HEK293 (cell line): ENCODE data around the gene AMOTL2.

ENCODE experiments used
- CTCF ChIA-PET: fragments of 350-600 bp; formaldehyde crosslinking; extraction: SDS; loops from one replicate; lab custom pipeline; 2021; ENCODE audit warnings: antibody characterized with exemption; lab: Yijun Ruan, JAX
- POLR2A ChIA-PET: fragments of 300-600 bp; formaldehyde crosslinking; extraction: SDS; loops from one replicate; lab custom pipeline; 2020; ENCODE audit warnings: antibody characterized with exemption, inconsistent platforms; lab: Yijun Ruan, JAX
- H3K27ac ChIP-seq: fragments of 200-500 bp; sonication (Bioruptor generic); 2 replicates; pipeline ENCODE4 v1.5.1; 2014; ENCODE audit warnings: low read depth, low read length, control low read depth, inconsistent platforms; ENCODE audit errors: extremely low read depth
- H3K36me3 ChIP-seq, 2 experiments: fragments of 200-500 bp in 1 of 2; sonication (Bioruptor generic) in 1 of 2; 1 replicate in 1 of 2; 2 replicates in 1 of 2; pipeline ENCODE4 v1.5.1; 2014 to 2017; ENCODE audit warnings: inconsistent platforms in 2 of 2, low read length in 2 of 2; ENCODE audit not compliant: control insufficient read depth in 2 of 2, insufficient read depth in 1 of 2
- H3K4me1 ChIP-seq: fragments of 200-500 bp; sonication (Bioruptor generic); 2 replicates; pipeline ENCODE4 v1.5.1; 2014; ENCODE audit warnings: mild to moderate bottlenecking, low read length, inconsistent platforms; ENCODE audit not compliant: control insufficient read depth, insufficient read depth
- H3K4me3 ChIP-seq: 2 replicates; pipeline ENCODE4 v1.5.1; 2011; ENCODE audit warnings: low read depth, mild to moderate bottlenecking, control low read depth, low read length, moderate library complexity
- H3K9me3 ChIP-seq: fragments of 200-500 bp; sonication (Bioruptor generic); 2 replicates; pipeline ENCODE4 v1.5.1; 2014; ENCODE audit warnings: low read depth, low read length, inconsistent platforms; ENCODE audit not compliant: control insufficient read depth, insufficient read depth
- FEZF1 ChIP-seq: fragments of 450-650 bp; formaldehyde crosslinking; IDR thresholded peaks from 2 replicates; pipeline ENCODE4 v1.5.1; 2016; ENCODE audit warnings: missing biosample characterization, missing genetic modification characterization
- GFI1B ChIP-seq: fragments of 450-650 bp; formaldehyde crosslinking; IDR thresholded peaks from 2 replicates; pipeline ENCODE4 v1.5.1; 2016; ENCODE audit warnings: missing biosample characterization, missing genetic modification characterization
- HOXA7 ChIP-seq: sonication (generic); formaldehyde crosslinking; IDR thresholded peaks from 2 replicates; pipeline ENCODE4 v1.8.1; 2022; ENCODE audit warnings: missing genetic modification reagents, borderline replicate concordance
- MZF1 ChIP-seq: fragments of 450-650 bp; formaldehyde crosslinking; IDR thresholded peaks from 2 replicates; pipeline ENCODE4 v1.5.1; 2017; ENCODE audit warnings: missing biosample characterization, missing genetic modification characterization, borderline replicate concordance
- PRDM2 ChIP-seq: fragments of 450-650 bp; formaldehyde crosslinking; IDR thresholded peaks from 2 replicates; pipeline ENCODE4 v1.5.1; 2016; ENCODE audit warnings: missing biosample characterization, missing genetic modification characterization, borderline replicate concordance
- SALL2 ChIP-seq: fragments of 450-650 bp; formaldehyde crosslinking; IDR thresholded peaks from 2 replicates; pipeline ENCODE4 v1.5.0; 2017; ENCODE audit warnings: missing biosample characterization, mild to moderate bottlenecking, missing genetic modification characterization, borderline replicate concordance
- ZBTB21 ChIP-seq: fragments of 450-650 bp; formaldehyde crosslinking; IDR thresholded peaks from 2 replicates; pipeline ENCODE4 v1.5.1; 2017; ENCODE audit warnings: missing biosample characterization, missing genetic modification characterization
- ZBTB8A ChIP-seq: fragments of 450-650 bp; formaldehyde crosslinking; IDR thresholded peaks from 2 replicates; pipeline ENCODE4 v1.5.1; 2016; ENCODE audit warnings: missing biosample characterization, missing genetic modification characterization
- ZNF10 ChIP-seq: fragments of 450-650 bp; formaldehyde crosslinking; IDR thresholded peaks from 2 replicates; pipeline ENCODE4 v1.5.1; 2017; ENCODE audit warnings: missing biosample characterization, missing genetic modification characterization
- ZNF184 ChIP-seq: fragments of 450-650 bp; IDR thresholded peaks from 2 replicates; pipeline ENCODE4 v1.5.1; 2018; ENCODE audit warnings: missing biosample characterization, mild to moderate bottlenecking, missing genetic modification characterization
- ZNF362 ChIP-seq: fragments of 450-650 bp; formaldehyde crosslinking; IDR thresholded peaks from 2 replicates; pipeline ENCODE4 v1.5.1; 2016; ENCODE audit warnings: missing biosample characterization, missing genetic modification characterization
- ZNF366 ChIP-seq: fragments of 450-650 bp; formaldehyde crosslinking; conservative IDR thresholded peaks from 2 replicates; pipeline ENCODE4 v1.5.1; 2016; ENCODE audit warnings: missing biosample characterization, missing genetic modification characterization
- ZNF404 ChIP-seq: fragments of 450-650 bp; formaldehyde crosslinking; IDR thresholded peaks from 2 replicates; pipeline ENCODE4 v1.5.1; 2017; ENCODE audit warnings: missing biosample characterization, missing genetic modification characterization
- ZNF423 ChIP-seq: fragments of 450-650 bp; formaldehyde crosslinking; IDR thresholded peaks from 2 replicates; pipeline ENCODE4 v1.5.1; 2016; ENCODE audit warnings: missing biosample characterization, missing genetic modification characterization
- ZNF426 ChIP-seq: fragments of 450-650 bp; formaldehyde crosslinking; IDR thresholded peaks from 2 replicates; pipeline ENCODE4 v1.5.1; 2017; ENCODE audit warnings: missing biosample characterization, missing genetic modification characterization, mild to moderate bottlenecking, inconsistent platforms, moderate library complexity
- ZNF626 ChIP-seq: fragments of 450-650 bp; sonication (Bioruptor Pico); formaldehyde crosslinking; IDR thresholded peaks from 2 replicates; pipeline ENCODE4 v1.5.1; 2018; ENCODE audit warnings: missing biosample characterization, missing genetic modification characterization, inconsistent platforms
- ZNF664 ChIP-seq: fragments of 450-650 bp; formaldehyde crosslinking; IDR thresholded peaks from 2 replicates; pipeline ENCODE4 v1.5.1; 2016; ENCODE audit warnings: missing biosample characterization, missing genetic modification characterization
- ZNF707 ChIP-seq: fragments of 450-650 bp; formaldehyde crosslinking; IDR thresholded peaks from 2 replicates; pipeline ENCODE4 v1.5.1; 2016; ENCODE audit warnings: missing biosample characterization, missing genetic modification characterization
- ZNF830 ChIP-seq: fragments of 450-650 bp; IDR thresholded peaks from 2 replicates; pipeline ENCODE4 v1.5.0; 2018; ENCODE audit warnings: missing biosample characterization, missing genetic modification characterization, low read depth, mild to moderate bottlenecking, moderate library complexity
- ZSCAN16 ChIP-seq: fragments of 450-650 bp; formaldehyde crosslinking; IDR thresholded peaks from 2 replicates; pipeline ENCODE4 v1.5.1; 2016; ENCODE audit warnings: missing biosample characterization, missing genetic modification characterization

Gene AMOTL2

GRCh38 chr3:134392336-134392983 lies 18.2 kb upstream of the AMOTL2 start:
- no peak for TF ChIP-seq ZBTB21 (tag by site-specific recombination)
- Histone ChIP-seq H3K9me3 (no peaks in the 10 kb centered on the region), H3K4me3 (no peak overlapping the region), H3K27ac (no peak overlapping the region), H3K36me3 (no peaks in the 10 kb centered on the region), H3K4me1 (no peaks in the 10 kb centered on the region)
- POLR2A ChIA-PET, result no interaction called here
- CTCF ChIA-PET, result interaction anchor here (0.6 to 2.1 kb wide), 2 partner anchors 54 to 84 kb away, joined by 3 to 6 read pairs; no protein-coding TSS in a partner anchor

- CTCF ChIA-PET, result interaction anchor here (0.6 to 1.4 kb wide), 2 partner anchors 11 to 34 kb away, joined by 3 to 7 read pairs; no protein-coding TSS in a partner anchor
- Histone ChIP-seq H3K27ac (no peak overlapping the region), H3K36me3 (no peaks in the 10 kb centered on the region)
These were observed 15.6 kb upstream of the AMOTL2 start for GRCh38 chr3:134389865-134390264.

GRCh38 chr3:134388788-134389485 lies 14.7 kb upstream of the AMOTL2 start:
- CTCF ChIA-PET, result interaction anchor here (1.4 kb wide), 1 partner anchor 10 kb away, joined by 7 read pairs; no protein-coding TSS in a partner anchor
- Histone ChIP-seq H3K36me3 (no peaks in the 10 kb centered on the region), H3K27ac (no peak overlapping the region), H3K4me1 (no peaks in the 10 kb centered on the region), H3K4me3 (no peak overlapping the region), H3K9me3 (no peaks in the 10 kb centered on the region)
- POLR2A ChIA-PET, result interaction anchor here (1.0 kb wide), 1 partner anchor 32 kb away, joined by 3 read pairs; no protein-coding TSS in a partner anchor
- TF ChIP-seq ZNF366 (no peak), FEZF1 (tag by site-specific recombination) (no peak), ZNF626 (tag by site-specific recombination) (no peak), SALL2 (tag by site-specific recombination) (no peak), GFI1B (no peak), ZNF362 (tag by site-specific recombination) (no peak), ZNF830 (tag by site-specific recombination) (no peak)

More at GRCh38 chr3:134389865-134390264, 15.6 kb upstream of the AMOTL2 start:
- H3K4me3 ChIP-seq, result no peak overlapping the region
- TF ChIP-seq ZNF830 (tag by site-specific recombination), result no peak
- TF ChIP-seq ZBTB8A (tag by site-specific recombination), result no peak
- no peak for TF ChIP-seq ZSCAN16 (tag by site-specific recombination)
- no peak for TF ChIP-seq ZNF426 (tag by site-specific recombination)
- no peak for TF ChIP-seq ZNF184 (tag by site-specific recombination)
- no peak for TF ChIP-seq ZNF423 (tag by site-specific recombination)
- TF ChIP-seq, all 188 proteins: peak for 0
- H3K9me3 ChIP-seq, result no peaks in the 10 kb centered on the region
- POLR2A ChIA-PET, result interaction anchor here (1.0 kb wide), 1 partner anchor 33 kb away, joined by 3 read pairs; no protein-coding TSS in a partner anchor
- no peaks in the 10 kb centered on the region for H3K4me1 ChIP-seq

GRCh38 chr3:134388292-134388691 lies 14.0 kb upstream of the AMOTL2 start:
- no peaks in the 10 kb centered on the region for H3K36me3 ChIP-seq
- H3K4me1 ChIP-seq, result no peaks in the 10 kb centered on the region
- H3K4me3 ChIP-seq, result no peak overlapping the region
- ChIA-PET POLR2A (no interaction called here), CTCF (interaction anchor here (1.2 kb wide), 1 partner anchor 11 kb away, joined by 3 read pairs; no protein-coding TSS in a partner anchor)
- no peaks in the 10 kb centered on the region for H3K9me3 ChIP-seq
- no peak overlapping the region for H3K27ac ChIP-seq
- no peak for TF ChIP-seq ZNF664
- TF ChIP-seq ZNF404 (tag by site-specific recombination), result no peak
- no peak for TF ChIP-seq HOXA7
- no peak for TF ChIP-seq PRDM2
- no peak for TF ChIP-seq ZNF707 (tag by site-specific recombination)
- no peak for TF ChIP-seq ZNF10
- TF ChIP-seq MZF1, result no peak
